ENCODE results near the gene PKD1.
A peak's percentile ranks its signal among the peaks of the same experiment; 100 is the strongest.

The PKD1 gene

GRCh38 chr16:2095315-2095853 is 40.3 kb downstream of the PKD1 start:
- Mint-ChIP-seq H3K36me3 (ENCODE audit: low read depth) (peaks cover 26% of the 10 kb centered on the region), H3K4me1 (no peaks in the 10 kb centered on the region), H3K9me3 (no peaks in the 10 kb centered on the region), H3K27me3 (ENCODE audit: low read depth) (no peaks in the 10 kb centered on the region), H3K27ac (no peak overlapping the region), H3K4me3 (no peak overlapping the region)
- no peak for TF ChIP-seq CTCF (IDR thresholded peaks at IDR 0.05; ENCODE audit: unreplicated experiment in 3 of 3)

DNA sequence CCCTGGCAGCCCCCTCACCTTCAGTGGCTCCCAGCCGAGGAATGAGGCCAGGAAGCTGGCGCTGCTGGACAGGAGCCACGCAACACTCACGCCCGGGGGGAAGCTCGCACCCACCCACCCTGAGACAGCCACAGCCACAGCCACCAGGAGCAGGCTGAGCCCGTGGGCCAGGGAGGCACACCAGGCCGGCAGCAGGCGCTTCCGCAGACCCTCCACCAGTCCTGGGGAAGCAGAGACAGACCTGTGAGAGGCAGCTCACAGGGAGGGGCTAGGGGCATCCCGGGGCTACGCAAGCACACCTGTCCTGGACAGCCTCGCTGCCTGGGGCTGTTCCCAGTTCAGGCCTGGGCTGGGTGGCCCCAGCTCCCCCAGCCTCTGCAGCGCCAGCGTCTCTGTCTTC is 41.9 kb downstream of the PKD1 start:
- no peaks in the 10 kb centered on the region for H3K4me1 Mint-ChIP-seq
- peaks cover 23% of the 10 kb centered on the region for H3K36me3 Mint-ChIP-seq (ENCODE audit: low read depth)
- no peak overlapping the region for H3K27ac Mint-ChIP-seq
- no peaks in the 10 kb centered on the region for H3K27me3 Mint-ChIP-seq (ENCODE audit: low read depth)
- TF ChIP-seq CTCF (IDR thresholded peaks at IDR 0.05; ENCODE audit: unreplicated experiment in 3 of 3) = no peak
- no peaks in the 10 kb centered on the region for H3K9me3 Mint-ChIP-seq
- H3K4me3 Mint-ChIP-seq = no peak overlapping the region

- Mint-ChIP-seq H3K9me3 (no peaks in the 10 kb centered on the region), H3K4me3 (no peak overlapping the region), H3K27me3 (ENCODE audit: low read depth) (no peaks in the 10 kb centered on the region), H3K4me1 (no peaks in the 10 kb centered on the region), H3K27ac (no peak overlapping the region), H3K36me3 (ENCODE audit: low read depth) (peaks cover 23% of the 10 kb centered on the region)
- TF ChIP-seq CTCF (IDR thresholded peaks at IDR 0.05; ENCODE audit: unreplicated experiment in 3 of 3) = no peak
Measured at GRCh38 chr16:2092866-2093265, 42.8 kb downstream of the PKD1 start.

DNA sequence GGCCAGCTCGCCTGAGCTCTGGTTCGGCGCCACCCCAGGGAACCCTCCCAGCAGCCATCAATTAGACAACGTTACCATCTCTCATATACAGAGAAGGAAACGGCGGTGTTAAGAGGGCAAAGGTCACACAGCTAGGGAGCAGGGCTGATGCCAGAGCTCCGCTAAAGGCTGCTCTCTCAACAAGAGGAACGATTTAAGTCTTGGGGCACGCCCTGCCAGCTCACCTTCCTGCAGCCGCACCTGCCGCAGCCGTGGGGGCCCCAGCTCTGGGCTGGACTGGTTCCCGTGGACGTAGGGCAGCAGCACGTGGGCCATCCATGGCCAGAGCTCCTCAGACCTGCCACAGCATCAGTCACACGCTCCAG is 43.5 kb downstream of the PKD1 start:
- no peaks in the 10 kb centered on the region for H3K4me1 Mint-ChIP-seq
- H3K27me3 Mint-ChIP-seq (ENCODE audit: low read depth) = no peaks in the 10 kb centered on the region
- no peak overlapping the region for H3K4me3 Mint-ChIP-seq
- peaks cover 23% of the 10 kb centered on the region for H3K36me3 Mint-ChIP-seq (ENCODE audit: low read depth)
- no peak overlapping the region for H3K27ac Mint-ChIP-seq
- TF ChIP-seq CTCF (IDR thresholded peaks at IDR 0.05; ENCODE audit: unreplicated experiment in 3 of 3) = no peak
- H3K9me3 Mint-ChIP-seq = no peaks in the 10 kb centered on the region

GRCh38 chr16:2091547-2092255 is 44.0 kb downstream of the PKD1 start:
- peak overlapping the region in 1 of 3 experiments; percentile 13 for H3K4me3 Mint-ChIP-seq
- TF ChIP-seq CTCF (IDR thresholded peaks at IDR 0.05; ENCODE audit: unreplicated experiment in 3 of 3) = no peak

More at GRCh38 chr16:2091547-2092255, 44.0 kb downstream of the PKD1 start:
- no peaks in the 10 kb centered on the region for H3K4me1 Mint-ChIP-seq
- peaks cover 20% of the 10 kb centered on the region for H3K36me3 Mint-ChIP-seq (ENCODE audit: low read depth)
- H3K27me3 Mint-ChIP-seq (ENCODE audit: low read depth) = no peaks in the 10 kb centered on the region
- H3K27ac Mint-ChIP-seq = no peak overlapping the region
- H3K9me3 Mint-ChIP-seq = no peaks in the 10 kb centered on the region
